GM12878 (cell line): ENCODE measurements around the gene WDR18. TPM values are rescaled to one million over a fixed set of nuclear protein-coding genes. Genes with fewer than 3 reads are reported as not detected.

ENCODE experiments used
- ATAC-seq: fragments of 200-7000 bp; cut with Tn5 transposase; 3 replicates; pipeline ENCODE4 v1.9.1; 2020; ENCODE audit warnings: mild to moderate bottlenecking, moderate library complexity
- BruUV-seq: library from RNA; stranded (reverse); fragments of 400-500 nt; replicated peaks from 2 replicates; lab custom pipeline; 2021; lab: Mats Ljungman, UMichigan
- CTCF ChIA-PET: fragments of 300-600 bp; sonication (Branson Sonifier 250); formaldehyde crosslinking; extraction: SDS; loops from one replicate; lab custom pipeline; 2021; ENCODE audit warnings: inconsistent platforms; lab: Yijun Ruan, JAX
- POLR2A ChIA-PET: fragments of 350-600 bp; formaldehyde crosslinking; extraction: SDS; loops from one replicate; lab custom pipeline; 2021; ENCODE audit warnings: inconsistent platforms; lab: Charles Lee
- RAD21 ChIA-PET: fragments of 300-600 bp; sonication (Branson Sonifier 250); formaldehyde crosslinking; loops from one replicate; lab custom pipeline; 2023; ENCODE audit warnings: antibody characterized with exemption; ENCODE audit not compliant: unreplicated experiment; lab: Charles Lee
- SMC1A ChIA-PET: fragments of 300-600 bp; sonication (Branson Sonifier 250); formaldehyde crosslinking; loops from one replicate; lab custom pipeline; 2023; ENCODE audit not compliant: unreplicated experiment, uncharacterized antibody; lab: Charles Lee
- DNase-seq: peaks from one replicate; pipeline ENCODE4 v3.0.0-alpha.2; 2011; ENCODE audit warnings: low read depth, low spot score
- FAIRE-seq: peaks from 3 replicates; lab custom pipeline; 2011; peaks lifted over from hg19 to GRCh38; lab: Jason Lieb, UNC
- H2AFZ ChIP-seq: 2 replicates; pipeline ENCODE4 v1.6.0; 2011; ENCODE audit warnings: low read depth, low read length, control low read depth; ENCODE audit not compliant: control insufficient read depth
- H3K27ac ChIP-seq: 2 replicates; pipeline ENCODE4 v1.5.1; 2011; ENCODE audit warnings: control low read depth; ENCODE audit not compliant: control insufficient read depth, insufficient read depth
- H3K27me3 ChIP-seq, 2 experiments: replicated peaks in 1 of 2; 2 replicates each; pipeline versions ENCODE4 v1.6.0 to v1.6.1; 2011; ENCODE audit warnings: low read length in 1 of 2; ENCODE audit not compliant: control insufficient read depth in 2 of 2, insufficient read depth in 2 of 2
- H3K36me3 ChIP-seq, 2 experiments: 2 replicates each; pipeline ENCODE4 v1.5.1; 2011; ENCODE audit warnings: low read length in 1 of 2; ENCODE audit not compliant: control insufficient read depth in 2 of 2, insufficient read depth in 2 of 2
- H3K4me1 ChIP-seq: 2 replicates; pipeline ENCODE4 v1.6.1; 2011; ENCODE audit warnings: mild to moderate bottlenecking, low read length, moderate library complexity, mixed read lengths; ENCODE audit not compliant: control insufficient read depth, insufficient read depth
- H3K4me2 ChIP-seq: 2 replicates; pipeline ENCODE4 v1.6.0; 2011; ENCODE audit warnings: control low read depth; ENCODE audit not compliant: control insufficient read depth, insufficient read depth
- H3K4me3 ChIP-seq: fragments of 200-600 bp; sonication (generic); 2 replicates; pipeline ENCODE4 v1.5.1; 2016
- H3K79me2 ChIP-seq: 2 replicates; pipeline ENCODE4 v1.6.0; 2011; ENCODE audit warnings: low read length; ENCODE audit not compliant: control insufficient read depth, insufficient read depth
- H3K9ac ChIP-seq: 2 replicates; pipeline ENCODE4 v1.8.0; 2011; ENCODE audit warnings: low read length, control low read depth, mixed read lengths; ENCODE audit not compliant: control insufficient read depth, insufficient read depth
- H3K9me3 ChIP-seq: replicated peaks from 3 replicates; pipeline ENCODE4 v1.5.1; 2011; ENCODE audit warnings: mild to moderate bottlenecking, low read length; ENCODE audit not compliant: control insufficient read depth, insufficient read depth
- H4K20me1 ChIP-seq: 2 replicates; pipeline ENCODE4 v1.6.0; 2011; ENCODE audit not compliant: control insufficient read depth, insufficient read depth
- CBX5 ChIP-seq: sonication (generic); IDR thresholded peaks from 2 replicates; pipeline ENCODE4 v1.6.1; 2016; ENCODE audit warnings: low read depth, moderate library complexity, mild to moderate bottlenecking, inconsistent platforms
- CHD4 ChIP-seq: fragments of 200-600 bp; sonication (generic); IDR thresholded peaks from 2 replicates; pipeline ENCODE4 v1.6.1; 2016; ENCODE audit warnings: mild to moderate bottlenecking
- EP300 ChIP-seq, 2 experiments: fragments of 150-350 bp in 1 of 2; IDR thresholded peaks; 2 replicates each; pipeline ENCODE4 v1.6.1; 2011 to 2012; ENCODE audit warnings: low read depth in 2 of 2, low read length in 2 of 2, borderline replicate concordance in 1 of 2, improper control_type of control experiment in 1 of 2, inconsistent platforms in 1 of 2; ENCODE audit not compliant: control insufficient read depth in 1 of 2
- HSF1 ChIP-seq: fragments of 150-350 bp; IDR thresholded peaks from 2 replicates; pipeline ENCODE4 v1.6.1; 2014; ENCODE audit warnings: mild to moderate bottlenecking, low read depth, low read length
- JUND ChIP-seq: IDR thresholded peaks from 2 replicates; pipeline ENCODE4 v1.6.1; 2012; ENCODE audit warnings: low read depth, mild to moderate bottlenecking, low read length, improper control_type of control experiment, moderate library complexity
- MYB ChIP-seq: fragments of 150-350 bp; IDR thresholded peaks from 2 replicates; pipeline ENCODE4 v1.6.1; 2014; ENCODE audit warnings: mild to moderate bottlenecking, low read depth, low read length, borderline replicate concordance
- YBX1 ChIP-seq: fragments of 450-650 bp; IDR thresholded peaks from 2 replicates; pipeline ENCODE4 v1.6.1; 2016; ENCODE audit warnings: antibody characterized with exemption
- YY1 ChIP-seq: IDR thresholded peaks from 2 replicates; pipeline ENCODE4 v1.6.1; 2011; ENCODE audit warnings: low read depth, mild to moderate bottlenecking, low read length
- ZBED1 ChIP-seq: IDR thresholded peaks from 2 replicates; pipeline ENCODE4 v1.6.1; 2016; ENCODE audit warnings: borderline replicate concordance
- ZNF207 ChIP-seq: fragments of 450-650 bp; IDR thresholded peaks from 2 replicates; pipeline ENCODE4 v1.6.1; 2014; ENCODE audit warnings: antibody characterized with exemption, mild to moderate bottlenecking, borderline replicate concordance
- WGBS: methylation state at CpG from one replicate; pipeline ENCODE4 v1.1.6; 2016; ENCODE audit warnings: low lambda C conversion rate; ENCODE audit not compliant: insufficient replicate concordance, insufficient coverage; ENCODE audit errors: missing lambda C conversion rate; 5-methylcytosine and 5-hydroxymethylcytosine counted together
- in situ Hi-C: fragments of 300-500 bp; cut with MboI; formaldehyde crosslinking; loops from 9 replicates; pipeline ENCODE4 v1.14.3; 2018; ENCODE audit warnings: mixed read lengths
- intact Hi-C: fragments of 100-400 bp; cut with micrococcal nuclease; formaldehyde crosslinking; loops from one replicate; pipeline ENCODE4 v1.14.2; 2022; ENCODE audit not compliant: unreplicated experiment
- polyA plus RNA-seq, 11 experiments: library from polyadenylated mRNA; depleted of rRNA in 4 of 11; unstranded in 6 of 11; stranded (reverse) in 5 of 11; fragments of >200 nt; fragmentation: Nextera tagmentation in 4 of 11; fragmentation: Illumina TruSeq in 1 of 11; extraction: Ambion mirVana in 4 of 11; extraction: Trizol in 1 of 11; gene quantifications; 1 replicate in 1 of 11; 2 replicates in 10 of 11; pipeline versions ENCODE4 v1.2.1 to v1.2.3, GENCODE V29; 2011 to 2016; ENCODE audit warnings: inconsistent platforms in 2 of 11, missing spikeins in 2 of 11, low read depth in 1 of 11
- total RNA-seq, 4 experiments: library from RNA; depleted of rRNA in 3 of 4; stranded (reverse); fragments of >200 nt in 3 of 4; fragmentation: Illumina TruSeq in 1 of 4; extraction: Trizol in 1 of 4; gene quantifications; 2 replicates each; pipeline versions ENCODE4 v1.2.1 to v1.2.3, GENCODE V29; 2013 to 2021
- TF ChIP-seq, protein P1 (sequence below): IDR thresholded peaks from 2 replicates; pipeline ENCODE4 v1.6.1; 2012; ENCODE audit warnings: improper control_type of control experiment, low read depth, low read length; ENCODE audit not compliant: insufficient replicate concordance
- TF ChIP-seq, protein P2 (sequence below): fragments of 450-650 bp; IDR thresholded peaks from 2 replicates; pipeline ENCODE4 v1.6.1; 2017; ENCODE audit warnings: low read depth, mild to moderate bottlenecking, moderate library complexity
- TF ChIP-seq, protein P3 (sequence below): fragments of 450-650 bp; IDR thresholded peaks from 2 replicates; pipeline ENCODE4 v1.6.1; 2017; ENCODE audit warnings: mild to moderate bottlenecking

WDR18 gene
- total and polyA plus RNA-seq, 10 of the 15 experiments (the other 5 are each of a cell fraction or from before 2014, with no cell fraction given): 3.0 to 206 (median 62.3) TPM

- 94% methylated on average over 6 of the region's 6 CpGs for WGBS
- Histone ChIP-seq H3K9ac (no peak overlapping the region), H3K4me3 (no peak overlapping the region), H3K9me3 (no peaks in the 10 kb centered on the region; the same call in 2 of the 3 replicates), H3K36me3 (peaks cover 12 to 26% of the 10 kb centered on the region in 2 experiments), H4K20me1 (no peaks in the 10 kb centered on the region), H3K4me2 (no peak overlapping the region), H3K4me1 (no peaks in the 10 kb centered on the region), H3K79me2 (no peaks in the 10 kb centered on the region), H2AFZ (no peak overlapping the region), H3K27ac (no peak overlapping the region), H3K27me3 (no peaks in the 10 kb centered on the region)
- no TSS peak for BruUV-seq
- DNase-seq (no peak), FAIRE-seq (no peak), ATAC-seq (no peak)
- ChIA-PET SMC1A (interaction anchor here (1.3 kb wide), 1 partner anchor 49 kb away, joined by 6 read pairs; no protein-coding TSS in a partner anchor), CTCF (interaction anchor here (0.8 kb wide), 1 partner anchor 40 kb away, joined by 3 read pairs; no protein-coding TSS in a partner anchor), RAD21 (no interaction called here), POLR2A (interaction anchor here (0.6 kb wide), 1 partner anchor 17 kb away, joined by 3 read pairs; no protein-coding TSS in a partner anchor)
- intact Hi-C loops: no loop called here
- in situ Hi-C loops: no loop called here
- TF ChIP-seq CHD4 (no peak), MYB (no peak), CBX5 (no peak), YBX1 (no peak), EP300 (IDR thresholded peaks at IDR 0.05; ENCODE audit: borderline replicate concordance in 1 of 2, control insufficient read depth in 1 of 2, low read depth in 2 of 2, low read length in 2 of 2) (no peak), HSF1 (no peak), ZNF207 (no peak), ZBED1 (no peak), YY1 (no peak), JUND (no peak)
- TF ChIP-seq, protein P1, sequence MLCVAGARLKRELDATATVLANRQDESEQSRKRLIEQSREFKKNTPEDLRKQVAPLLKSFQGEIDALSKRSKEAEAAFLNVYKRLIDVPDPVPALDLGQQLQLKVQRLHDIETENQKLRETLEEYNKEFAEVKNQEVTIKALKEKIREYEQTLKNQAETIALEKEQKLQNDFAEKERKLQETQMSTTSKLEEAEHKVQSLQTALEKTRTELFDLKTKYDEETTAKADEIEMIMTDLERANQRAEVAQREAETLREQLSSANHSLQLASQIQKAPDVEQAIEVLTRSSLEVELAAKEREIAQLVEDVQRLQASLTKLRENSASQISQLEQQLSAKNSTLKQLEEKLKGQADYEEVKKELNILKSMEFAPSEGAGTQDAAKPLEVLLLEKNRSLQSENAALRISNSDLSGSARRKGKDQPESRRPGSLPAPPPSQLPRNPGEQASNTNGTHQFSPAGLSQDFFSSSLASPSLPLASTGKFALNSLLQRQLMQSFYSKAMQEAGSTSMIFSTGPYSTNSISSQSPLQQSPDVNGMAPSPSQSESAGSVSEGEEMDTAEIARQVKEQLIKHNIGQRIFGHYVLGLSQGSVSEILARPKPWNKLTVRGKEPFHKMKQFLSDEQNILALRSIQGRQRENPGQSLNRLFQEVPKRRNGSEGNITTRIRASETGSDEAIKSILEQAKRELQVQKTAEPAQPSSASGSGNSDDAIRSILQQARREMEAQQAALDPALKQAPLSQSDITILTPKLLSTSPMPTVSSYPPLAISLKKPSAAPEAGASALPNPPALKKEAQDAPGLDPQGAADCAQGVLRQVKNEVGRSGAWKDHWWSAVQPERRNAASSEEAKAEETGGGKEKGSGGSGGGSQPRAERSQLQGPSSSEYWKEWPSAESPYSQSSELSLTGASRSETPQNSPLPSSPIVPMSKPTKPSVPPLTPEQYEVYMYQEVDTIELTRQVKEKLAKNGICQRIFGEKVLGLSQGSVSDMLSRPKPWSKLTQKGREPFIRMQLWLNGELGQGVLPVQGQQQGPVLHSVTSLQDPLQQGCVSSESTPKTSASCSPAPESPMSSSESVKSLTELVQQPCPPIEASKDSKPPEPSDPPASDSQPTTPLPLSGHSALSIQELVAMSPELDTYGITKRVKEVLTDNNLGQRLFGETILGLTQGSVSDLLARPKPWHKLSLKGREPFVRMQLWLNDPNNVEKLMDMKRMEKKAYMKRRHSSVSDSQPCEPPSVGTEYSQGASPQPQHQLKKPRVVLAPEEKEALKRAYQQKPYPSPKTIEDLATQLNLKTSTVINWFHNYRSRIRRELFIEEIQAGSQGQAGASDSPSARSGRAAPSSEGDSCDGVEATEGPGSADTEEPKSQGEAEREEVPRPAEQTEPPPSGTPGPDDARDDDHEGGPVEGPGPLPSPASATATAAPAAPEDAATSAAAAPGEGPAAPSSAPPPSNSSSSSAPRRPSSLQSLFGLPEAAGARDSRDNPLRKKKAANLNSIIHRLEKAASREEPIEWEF: no peak
- TF ChIP-seq, protein P2, sequence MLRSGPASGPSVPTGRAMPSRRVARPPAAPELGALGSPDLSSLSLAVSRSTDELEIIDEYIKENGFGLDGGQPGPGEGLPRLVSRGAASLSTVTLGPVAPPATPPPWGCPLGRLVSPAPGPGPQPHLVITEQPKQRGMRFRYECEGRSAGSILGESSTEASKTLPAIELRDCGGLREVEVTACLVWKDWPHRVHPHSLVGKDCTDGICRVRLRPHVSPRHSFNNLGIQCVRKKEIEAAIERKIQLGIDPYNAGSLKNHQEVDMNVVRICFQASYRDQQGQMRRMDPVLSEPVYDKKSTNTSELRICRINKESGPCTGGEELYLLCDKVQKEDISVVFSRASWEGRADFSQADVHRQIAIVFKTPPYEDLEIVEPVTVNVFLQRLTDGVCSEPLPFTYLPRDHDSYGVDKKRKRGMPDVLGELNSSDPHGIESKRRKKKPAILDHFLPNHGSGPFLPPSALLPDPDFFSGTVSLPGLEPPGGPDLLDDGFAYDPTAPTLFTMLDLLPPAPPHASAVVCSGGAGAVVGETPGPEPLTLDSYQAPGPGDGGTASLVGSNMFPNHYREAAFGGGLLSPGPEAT: no peak
- TF ChIP-seq, protein P3, sequence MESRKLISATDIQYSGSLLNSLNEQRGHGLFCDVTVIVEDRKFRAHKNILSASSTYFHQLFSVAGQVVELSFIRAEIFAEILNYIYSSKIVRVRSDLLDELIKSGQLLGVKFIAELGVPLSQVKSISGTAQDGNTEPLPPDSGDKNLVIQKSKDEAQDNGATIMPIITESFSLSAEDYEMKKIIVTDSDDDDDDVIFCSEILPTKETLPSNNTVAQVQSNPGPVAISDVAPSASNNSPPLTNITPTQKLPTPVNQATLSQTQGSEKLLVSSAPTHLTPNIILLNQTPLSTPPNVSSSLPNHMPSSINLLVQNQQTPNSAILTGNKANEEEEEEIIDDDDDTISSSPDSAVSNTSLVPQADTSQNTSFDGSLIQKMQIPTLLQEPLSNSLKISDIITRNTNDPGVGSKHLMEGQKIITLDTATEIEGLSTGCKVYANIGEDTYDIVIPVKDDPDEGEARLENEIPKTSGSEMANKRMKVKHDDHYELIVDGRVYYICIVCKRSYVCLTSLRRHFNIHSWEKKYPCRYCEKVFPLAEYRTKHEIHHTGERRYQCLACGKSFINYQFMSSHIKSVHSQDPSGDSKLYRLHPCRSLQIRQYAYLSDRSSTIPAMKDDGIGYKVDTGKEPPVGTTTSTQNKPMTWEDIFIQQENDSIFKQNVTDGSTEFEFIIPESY: no peak
Measured at GRCh38 chr19:972281-972680, 11.9 kb upstream of the WDR18 start.
